WERI-Rb-1 (cell line): ENCODE results near the gene PRPF38B.

Experiments
- DNase-seq: peaks from one replicate; pipeline ENCODE4 v3.0.0-alpha.2; 2020
- H3K27ac ChIP-seq: fragments of 250-450 bp; sonication (Bioruptor Pico); 2 replicates; pipeline ENCODE4 v1.5.1; 2020; ENCODE audit warnings: mild to moderate bottlenecking, moderate library complexity
- H3K27me3 ChIP-seq: fragments of 250-450 bp; sonication (Bioruptor Pico); 2 replicates; pipeline ENCODE4 v1.5.1; 2021; ENCODE audit warnings: mild to moderate bottlenecking, low read depth, moderate library complexity; ENCODE audit not compliant: insufficient read depth, severe bottlenecking
- H3K36me3 ChIP-seq: fragments of 250-450 bp; sonication (Bioruptor Pico); 2 replicates; pipeline ENCODE4 v1.5.1; 2020; ENCODE audit warnings: mild to moderate bottlenecking, moderate library complexity
- H3K4me3 ChIP-seq: 2 replicates; pipeline ENCODE4 v1.5.1; 2011; ENCODE audit warnings: low read depth, mild to moderate bottlenecking, control low read depth, low read length
- H3K9me3 ChIP-seq: fragments of 250-450 bp; sonication (Bioruptor Pico); 2 replicates; pipeline ENCODE4 v1.5.1; 2021; ENCODE audit warnings: mild to moderate bottlenecking, moderate library complexity; ENCODE audit not compliant: severe bottlenecking
- CTCF ChIP-seq: IDR thresholded peaks from 2 replicates; pipeline ENCODE4 v1.5.1; 2011; ENCODE audit warnings: low read depth, mild to moderate bottlenecking, control low read depth, inconsistent platforms, low read length

Gene PRPF38B

GRCh38 chr1:108732398-108732797 lies 40.3 kb downstream of the PRPF38B start:
- Histone ChIP-seq H3K27me3 (no peaks in the 10 kb centered on the region), H3K36me3 (no peaks in the 10 kb centered on the region), H3K4me3 (no peak overlapping the region), H3K9me3 (no peaks in the 10 kb centered on the region), H3K27ac (no peak overlapping the region)
- TF ChIP-seq CTCF = no peak
- DNase-seq = no peak

GRCh38 chr1:108734171-108734865 lies 42.2 kb downstream of the PRPF38B start:
- no peaks in the 10 kb centered on the region for H3K9me3 ChIP-seq
- TF ChIP-seq CTCF = no peak
- H3K4me3 ChIP-seq = no peak overlapping the region
- no peak overlapping the region for H3K27ac ChIP-seq
- no peak for DNase-seq
- H3K36me3 ChIP-seq = no peaks in the 10 kb centered on the region
- H3K27me3 ChIP-seq = no peaks in the 10 kb centered on the region

DNA sequence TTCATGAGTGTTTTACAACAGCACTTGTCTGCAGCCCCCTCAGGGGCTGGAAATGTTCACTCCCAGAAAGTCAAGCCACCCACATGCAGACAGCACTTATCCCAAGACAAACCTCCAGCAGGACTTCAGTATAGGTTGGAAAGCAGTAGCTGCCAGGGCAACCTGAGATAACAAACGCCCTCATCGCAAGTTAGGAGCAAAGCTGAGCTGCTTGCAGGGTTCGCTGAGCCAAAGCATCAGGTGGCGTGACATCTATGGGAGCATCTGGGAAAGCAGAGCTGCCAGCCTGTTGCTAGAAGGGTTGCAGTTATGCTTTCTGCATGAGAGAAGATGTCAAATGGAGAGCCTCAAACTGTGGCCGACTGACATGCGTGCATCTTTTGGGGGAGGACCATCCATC lies 50.1 kb downstream of the PRPF38B start:
- Histone ChIP-seq H3K9me3 (no peaks in the 10 kb centered on the region), H3K27me3 (no peaks in the 10 kb centered on the region), H3K36me3 (no peaks in the 10 kb centered on the region; the same call in 1 of the 2 replicates), H3K4me3 (no peak overlapping the region), H3K27ac (no peak overlapping the region)
- TF ChIP-seq CTCF = no peak
- no peak for DNase-seq

DNA sequence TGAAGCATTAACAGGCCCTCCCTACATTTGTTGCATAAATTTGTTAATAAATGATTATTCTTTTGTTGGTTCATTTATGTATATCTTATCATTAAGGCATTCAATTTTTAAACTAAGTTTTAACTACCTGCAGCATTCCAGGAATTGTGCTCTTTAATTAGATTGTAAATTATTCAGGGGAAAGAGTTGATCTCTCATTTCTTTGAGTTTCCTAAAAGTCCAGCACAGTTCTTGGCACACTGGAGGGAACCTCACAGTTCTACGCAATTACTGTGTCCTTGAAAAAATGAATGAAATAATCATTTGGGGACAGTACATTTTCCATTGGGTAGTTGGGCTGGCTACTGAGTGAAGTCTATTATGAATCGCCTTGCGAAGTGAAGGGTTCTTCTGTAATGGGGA lies 53.9 kb downstream of the PRPF38B start:
- DNase-seq = no peak
- no peaks in the 10 kb centered on the region; the same call in 1 of the 2 replicates for H3K36me3 ChIP-seq
- H3K9me3 ChIP-seq = no peaks in the 10 kb centered on the region
- no peak overlapping the region for H3K4me3 ChIP-seq
- H3K27ac ChIP-seq = no peak overlapping the region
- H3K27me3 ChIP-seq = no peaks in the 10 kb centered on the region
- TF ChIP-seq CTCF = no peak

DNA sequence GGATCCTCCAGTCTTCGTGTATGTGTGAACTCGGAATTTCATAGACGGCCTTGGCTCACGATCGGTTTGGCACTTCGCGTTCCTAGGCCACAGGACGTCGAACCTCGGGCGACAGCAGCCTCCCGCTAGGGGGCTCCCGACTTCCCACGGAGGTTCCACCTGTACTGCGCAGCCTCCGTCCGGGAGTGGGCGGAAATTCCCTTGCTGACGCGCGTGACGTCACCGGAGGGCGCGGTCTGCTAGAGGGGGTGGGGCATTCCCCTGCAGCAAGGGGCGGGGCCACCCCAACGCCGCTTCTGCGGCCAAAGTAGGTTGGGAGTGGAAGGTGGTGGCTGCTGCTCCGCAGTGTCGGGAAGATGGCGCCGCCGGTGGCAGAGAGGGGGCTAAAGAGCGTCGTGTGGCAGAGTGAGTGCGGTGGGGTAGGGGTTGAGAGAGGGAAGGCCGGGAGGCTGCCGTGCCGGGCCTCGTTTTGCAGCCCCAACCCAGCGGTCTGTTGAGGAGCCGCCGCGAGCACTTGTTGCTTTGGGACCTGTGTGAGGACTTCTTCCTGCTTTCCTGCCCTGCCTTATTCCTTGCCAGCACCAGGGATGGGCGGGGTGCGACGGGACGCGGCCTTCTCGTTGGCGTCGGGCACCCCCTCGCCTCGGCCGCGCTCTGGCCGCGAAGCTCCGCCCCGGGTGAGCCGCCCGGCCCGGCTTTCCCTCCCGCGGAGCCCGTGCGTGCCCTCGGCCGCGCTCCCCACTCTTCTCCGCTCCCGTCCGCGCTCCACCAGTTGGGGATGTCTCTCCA lies 54.5 kb downstream of the PRPF38B start, which contains the start of gene STXBP3:
TSS of gene STXBP3 (plus strand) at position 293 of the 789 bp plus-strand sequence. CDS start at position 357, 64 bp downstream.
- DNase-seq = peak; percentile 100
- peak within 1 kb of the TSS; percentile 91 for H3K4me3 ChIP-seq
- no peaks in the 10 kb centered on the region for H3K27me3 ChIP-seq
- H3K36me3 ChIP-seq = no peaks in the 10 kb centered on the region; the same call in 1 of the 2 replicates
- no peaks in the 10 kb centered on the region for H3K9me3 ChIP-seq
- TF ChIP-seq CTCF = peak; percentile 96
- H3K27ac ChIP-seq = peak within 1 kb of the TSS; percentile 86
